ENCODE measurements around the gene DNMT3B. TPM values are rescaled to one million over a fixed set of nuclear protein-coding genes. Genes with fewer than 3 reads are reported as not detected.

DNMT3B gene
- total RNA-seq, 1 experiment from 2014 or later, result 3.1 TPM

GRCh38 chr20:32849577-32849976 is 87.4 kb downstream of the DNMT3B start:
- DNase-seq (ENCODE audit: low read depth), result no peak

GRCh38 chr20:32855387-32855786 is 93.2 kb downstream of the DNMT3B start:
- DNase-seq (ENCODE audit: low read depth), result no peak

- no peak for DNase-seq (ENCODE audit: low read depth)
Observed at GRCh38 chr20:32858189-32858588, 96.0 kb downstream of the DNMT3B start.

Other genes starting within 250 kb of the DNMT3B start
- 20.2 and 23.8 TPM in 2 replicates for gene NOL4L, start 177.1 kb upstream of the DNMT3B start, total RNA-seq (2014; rRNA removed; shearing (Covaris generic))
- not detected in 2 replicates for gene C20orf203, start 88.4 kb upstream of the DNMT3B start, total RNA-seq (2014; rRNA removed; shearing (Covaris generic))
- gene COMMD7, start 18.9 kb upstream of the DNMT3B start, total RNA-seq (2014; rRNA removed; shearing (Covaris generic)), result 48.3 and 53.9 TPM in 2 replicates
- gene MAPRE1, start 57.6 kb downstream of the DNMT3B start, total RNA-seq (2014; rRNA removed; shearing (Covaris generic)), result 114 and 137 TPM in 2 replicates
- not detected in 2 replicates for gene EFCAB8, start 96.5 kb downstream of the DNMT3B start, total RNA-seq (2014; rRNA removed; shearing (Covaris generic))
- gene SUN5, start 242.0 kb downstream of the DNMT3B start, total RNA-seq (2014; rRNA removed; shearing (Covaris generic)), result not detected in 2 replicates
- not detected in 2 replicates for gene BPIFB2, start 245.3 kb downstream of the DNMT3B start, total RNA-seq (2014; rRNA removed; shearing (Covaris generic))

All from HT1080 (cell line).